ENCODE results near the gene SCGB3A1.

SCGB3A1 gene

GRCh38 chr5:180604271-180604670 lies 13.0 kb upstream of the SCGB3A1 start:
- no peak for DNase-seq (ENCODE audit: low read depth)

- DNase-seq (ENCODE audit: low read depth): no peak
Observed at GRCh38 chr5:180603076-180603594, 11.8 kb upstream of the SCGB3A1 start.

- no peak for DNase-seq (ENCODE audit: low read depth)
Observed at GRCh38 chr5:180602481-180603075, 11.3 kb upstream of the SCGB3A1 start.

DNA sequence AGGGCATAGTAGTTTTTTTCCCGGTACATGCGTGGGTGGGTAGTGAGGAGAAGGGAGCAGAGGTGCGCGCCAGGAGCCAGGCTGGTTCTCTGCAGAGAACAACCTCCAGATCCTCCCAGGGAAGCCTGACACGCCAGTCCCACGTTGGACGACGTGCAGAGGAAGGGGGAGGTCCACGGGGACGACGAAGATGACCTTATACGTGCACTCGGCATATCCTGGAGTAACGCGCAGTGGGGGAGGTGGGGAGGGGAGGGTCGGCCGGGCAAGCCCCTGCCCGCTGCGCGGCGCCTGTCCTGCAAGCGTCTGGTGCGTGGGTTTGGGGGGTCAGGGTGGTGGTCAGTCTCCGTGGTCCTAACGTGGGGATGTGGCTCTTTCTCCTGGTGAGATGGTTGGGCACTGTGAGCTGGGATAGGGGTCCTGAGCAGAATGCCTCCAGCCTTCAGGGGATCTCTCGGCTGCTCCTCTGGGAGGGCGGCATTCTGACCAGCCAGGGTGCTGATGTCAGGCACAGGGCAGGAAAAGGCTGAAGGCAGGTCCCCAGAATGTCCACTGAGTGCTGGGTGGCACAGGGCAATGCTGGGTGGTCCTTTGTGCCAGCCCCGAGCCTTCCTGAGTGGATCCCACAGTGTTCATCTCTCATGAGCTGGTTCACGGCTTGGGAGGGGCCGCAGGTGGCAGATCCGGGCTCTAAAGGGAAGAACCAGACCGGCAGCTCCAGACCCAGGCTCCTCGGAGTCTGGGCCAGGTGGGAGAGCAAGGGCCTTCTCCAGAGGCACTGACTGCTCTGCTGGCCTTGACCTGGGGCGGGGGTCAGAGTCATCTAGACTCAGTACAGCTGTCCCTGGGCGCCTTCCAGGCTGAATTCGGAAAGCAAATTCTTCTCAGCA lies 10.5 kb upstream of the SCGB3A1 start:
- no peak for DNase-seq (ENCODE audit: low read depth)

DNA sequence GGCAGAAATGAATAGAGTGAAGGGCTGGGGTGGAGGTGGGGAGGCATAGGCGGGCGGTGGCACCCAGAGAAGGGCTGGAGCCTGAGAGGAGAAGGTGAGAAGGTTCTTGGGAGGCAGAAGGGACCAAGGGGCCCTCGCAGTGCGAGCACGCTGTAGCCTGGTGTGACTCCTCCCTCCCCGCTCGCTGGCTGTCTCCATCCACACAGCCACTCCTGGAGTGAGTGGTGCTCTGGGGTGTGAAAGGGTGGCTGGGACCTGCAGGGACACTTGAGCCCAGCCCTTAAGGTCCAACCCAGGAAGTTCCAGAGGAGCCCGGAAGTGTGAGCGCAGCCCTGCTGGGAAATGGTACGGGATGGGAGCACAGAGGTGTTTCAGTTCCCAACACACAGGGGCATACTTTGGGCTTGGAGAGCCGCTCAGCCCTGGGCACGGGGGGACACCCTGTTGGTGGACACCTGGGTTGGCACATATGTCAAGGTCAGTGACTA lies 9.3 kb upstream of the SCGB3A1 start:
- no peak for DNase-seq (ENCODE audit: low read depth)

DNA sequence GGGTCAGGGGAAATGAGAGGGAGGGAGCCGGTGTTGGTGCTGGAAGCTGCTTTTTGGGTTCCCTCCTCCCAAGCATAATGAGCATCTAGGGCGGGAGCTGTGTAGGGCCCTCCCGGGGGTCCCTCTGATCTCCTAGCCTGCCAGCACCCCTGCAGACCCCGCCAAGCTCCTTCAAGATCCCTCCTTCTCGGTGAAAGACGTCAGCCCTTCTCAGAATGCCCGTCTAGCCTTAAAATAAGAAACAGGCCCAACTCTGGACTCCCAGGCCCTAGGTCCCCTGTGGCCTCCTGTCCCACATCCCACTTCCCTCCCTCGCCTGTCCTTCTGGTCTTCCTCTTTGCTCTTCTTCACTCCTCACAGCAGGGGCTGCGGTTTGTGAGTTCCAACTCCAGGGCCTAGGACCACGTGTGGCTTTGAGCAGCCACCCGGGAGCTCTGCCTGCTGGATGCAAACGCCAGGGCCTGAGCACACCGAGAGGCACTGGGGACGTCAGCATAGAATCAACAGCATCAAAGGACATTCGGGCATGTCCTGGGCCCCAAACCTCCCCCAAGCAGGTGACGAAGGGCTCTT lies 8.8 kb upstream of the SCGB3A1 start:
- DNase-seq (ENCODE audit: low read depth): no peak

DNA sequence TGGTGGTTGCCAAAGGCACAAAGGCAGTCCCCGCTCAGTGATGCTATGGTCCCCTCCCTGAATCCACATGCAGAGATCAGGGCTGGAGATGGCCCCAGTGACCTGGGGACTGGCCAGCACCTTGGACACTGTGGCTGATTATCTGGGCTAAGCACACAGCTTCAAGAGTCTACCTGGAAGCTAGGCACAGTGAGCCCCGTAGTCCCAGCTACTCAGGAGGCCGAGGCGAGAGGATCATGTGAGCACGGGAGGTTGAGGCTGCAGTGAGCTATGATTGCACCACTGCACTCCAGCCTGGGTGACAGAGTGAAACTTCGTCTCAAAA lies 8.3 kb upstream of the SCGB3A1 start:
- no peak for DNase-seq (ENCODE audit: low read depth)

- DNase-seq (ENCODE audit: low read depth): no peak
Observed at GRCh38 chr5:180598797-180599589, 7.7 kb upstream of the SCGB3A1 start.

DNA sequence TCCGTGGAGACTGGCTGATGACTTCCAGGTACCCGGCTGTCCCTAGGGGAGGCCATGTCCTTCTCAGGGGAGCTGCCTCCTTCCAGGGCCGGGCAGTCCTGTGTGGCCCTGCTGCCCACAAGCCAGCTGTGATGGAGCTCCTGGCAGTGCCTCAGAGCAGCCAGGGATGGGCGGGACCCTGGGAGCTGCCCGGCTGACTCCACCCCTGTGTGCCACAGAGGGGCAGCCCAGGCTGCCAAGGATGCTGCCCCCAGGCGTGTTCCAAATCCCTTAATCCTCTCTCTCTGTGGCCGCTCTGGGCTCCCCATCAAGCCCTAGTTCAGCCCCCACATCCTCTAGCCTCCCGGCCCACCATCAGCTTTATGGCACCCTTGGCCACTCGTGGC lies 7.0 kb upstream of the SCGB3A1 start:
- DNase-seq (ENCODE audit: low read depth): no peak

- DNase-seq (ENCODE audit: low read depth): no peak
Observed at GRCh38 chr5:180596668-180597231, 5.5 kb upstream of the SCGB3A1 start.

DNA sequence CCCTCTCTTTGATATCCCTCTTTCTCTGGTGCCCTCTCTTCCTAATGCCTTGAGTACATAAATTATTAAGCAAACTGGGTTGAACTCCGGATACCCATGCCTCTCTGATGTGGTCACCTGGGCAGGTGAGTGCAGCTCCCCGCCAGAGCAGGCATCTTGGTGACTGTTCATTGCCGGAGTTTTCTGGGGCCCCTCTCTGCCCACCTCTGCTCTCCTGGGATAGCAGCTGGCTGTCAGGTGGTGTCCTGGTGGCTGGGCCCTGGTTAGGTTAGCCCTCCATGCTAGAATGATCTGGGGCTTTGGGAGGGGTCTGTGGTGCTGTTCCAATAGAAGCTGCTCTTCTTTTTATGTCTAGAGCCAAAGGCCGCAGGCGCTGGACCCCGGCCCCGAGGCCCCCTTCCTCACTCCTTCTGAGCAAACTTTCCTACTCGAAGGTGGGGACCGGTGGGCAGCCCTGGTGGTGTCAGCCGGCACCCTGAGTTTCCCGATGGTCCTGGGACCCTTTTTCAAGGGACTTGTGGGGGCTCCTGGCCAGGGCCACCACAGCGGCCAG lies 4.9 kb upstream of the SCGB3A1 start:
- DNase-seq (ENCODE audit: low read depth): no peak

DNA sequence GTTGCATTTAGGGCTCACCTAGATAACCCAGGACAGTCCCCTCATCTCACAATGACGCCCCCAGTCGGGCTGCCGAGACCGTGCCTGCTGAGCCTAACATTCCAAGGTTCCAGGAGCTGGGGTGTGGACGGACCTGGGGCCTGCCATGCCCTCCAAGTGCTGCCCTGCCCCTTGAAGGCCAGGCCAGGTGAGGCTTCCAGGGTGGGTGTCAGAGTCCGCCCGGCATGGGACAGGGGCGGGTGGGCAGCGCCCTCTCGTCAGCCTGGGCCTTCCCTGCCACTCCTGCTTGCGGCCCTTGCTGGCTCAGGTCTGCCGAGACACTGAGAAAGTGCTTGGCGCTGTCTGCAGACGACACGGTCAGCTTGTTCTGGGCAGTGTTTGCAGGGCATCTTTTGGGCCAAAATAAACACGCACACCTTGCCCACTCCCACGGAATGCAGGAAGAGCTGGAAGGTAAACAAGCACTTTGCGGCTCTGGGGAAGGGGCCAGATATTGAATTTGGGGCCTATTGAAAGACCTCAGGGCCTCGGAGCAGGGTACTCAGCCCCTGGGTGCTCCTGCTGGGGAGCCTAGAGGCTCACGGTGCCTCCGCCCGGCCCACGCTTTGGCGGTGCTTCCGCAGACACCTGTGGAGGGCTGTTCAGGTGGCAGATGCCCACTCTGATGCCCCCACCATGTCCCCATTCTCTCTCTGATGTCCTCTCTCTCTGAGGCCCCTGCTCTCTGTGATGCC lies 4.2 kb upstream of the SCGB3A1 start:
- no peak for DNase-seq (ENCODE audit: low read depth)

DNA sequence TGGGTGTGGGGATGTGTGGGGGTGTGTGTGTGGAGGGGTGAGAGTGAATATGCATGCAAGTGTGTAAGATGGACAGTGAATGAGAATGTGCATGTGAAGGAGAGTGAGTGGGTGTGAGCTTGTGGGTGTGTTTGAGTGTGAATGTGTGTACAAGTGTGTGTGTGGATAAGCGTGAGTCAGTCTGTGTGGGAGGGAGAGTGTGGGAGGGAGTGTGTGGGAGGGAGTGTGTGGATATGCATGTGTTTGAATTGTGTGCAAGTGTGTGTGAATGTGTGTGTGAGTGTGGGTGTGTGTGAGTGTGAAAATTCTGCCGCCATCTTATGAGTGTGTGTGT lies 3.7 kb upstream of the SCGB3A1 start:
- DNase-seq (ENCODE audit: low read depth): no peak

- DNase-seq (ENCODE audit: low read depth): no peak
Observed at GRCh38 chr5:180594311-180595045, 3.2 kb upstream of the SCGB3A1 start.

DNA sequence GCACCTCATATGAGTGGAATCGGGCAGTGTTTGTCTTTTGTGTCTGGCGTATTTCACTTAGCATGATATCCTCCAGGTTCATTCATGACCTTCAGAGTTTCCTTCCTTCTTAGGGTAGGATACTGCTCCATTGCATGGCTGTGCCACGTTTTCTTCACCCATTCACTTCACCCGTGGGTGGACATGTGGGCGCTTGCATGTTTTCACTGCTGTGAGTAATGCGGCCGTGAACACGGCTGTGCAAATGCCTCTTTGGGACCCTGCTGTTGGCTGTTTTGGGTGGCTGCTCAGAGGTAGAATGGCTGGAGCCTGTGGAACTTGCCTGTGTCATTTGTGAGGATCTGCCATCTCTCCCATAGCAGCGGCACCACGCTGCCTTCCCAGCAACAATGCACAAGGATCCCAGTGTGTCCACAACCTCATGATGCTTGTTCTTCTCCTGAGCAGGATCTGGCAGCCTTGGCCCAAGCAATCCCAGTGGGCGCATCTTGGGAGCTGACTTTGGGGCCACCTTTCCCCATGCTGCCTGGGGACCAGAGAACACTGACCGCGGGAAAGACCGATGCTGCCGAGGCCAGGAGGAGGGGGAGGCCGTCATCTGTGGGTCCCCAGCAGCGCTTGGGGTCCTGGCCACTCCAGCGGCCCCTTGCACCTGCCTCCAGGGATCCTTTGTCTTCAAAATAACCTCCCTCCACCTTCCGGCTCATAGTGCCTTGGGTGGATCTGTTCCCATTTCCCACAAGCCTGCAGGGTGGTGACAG lies 2.3 kb upstream of the SCGB3A1 start:
- no peak for DNase-seq (ENCODE audit: low read depth)

- DNase-seq (ENCODE audit: low read depth): no peak
Observed at GRCh38 chr5:180592176-180592575, 877 bp upstream of the SCGB3A1 start.

DNA sequence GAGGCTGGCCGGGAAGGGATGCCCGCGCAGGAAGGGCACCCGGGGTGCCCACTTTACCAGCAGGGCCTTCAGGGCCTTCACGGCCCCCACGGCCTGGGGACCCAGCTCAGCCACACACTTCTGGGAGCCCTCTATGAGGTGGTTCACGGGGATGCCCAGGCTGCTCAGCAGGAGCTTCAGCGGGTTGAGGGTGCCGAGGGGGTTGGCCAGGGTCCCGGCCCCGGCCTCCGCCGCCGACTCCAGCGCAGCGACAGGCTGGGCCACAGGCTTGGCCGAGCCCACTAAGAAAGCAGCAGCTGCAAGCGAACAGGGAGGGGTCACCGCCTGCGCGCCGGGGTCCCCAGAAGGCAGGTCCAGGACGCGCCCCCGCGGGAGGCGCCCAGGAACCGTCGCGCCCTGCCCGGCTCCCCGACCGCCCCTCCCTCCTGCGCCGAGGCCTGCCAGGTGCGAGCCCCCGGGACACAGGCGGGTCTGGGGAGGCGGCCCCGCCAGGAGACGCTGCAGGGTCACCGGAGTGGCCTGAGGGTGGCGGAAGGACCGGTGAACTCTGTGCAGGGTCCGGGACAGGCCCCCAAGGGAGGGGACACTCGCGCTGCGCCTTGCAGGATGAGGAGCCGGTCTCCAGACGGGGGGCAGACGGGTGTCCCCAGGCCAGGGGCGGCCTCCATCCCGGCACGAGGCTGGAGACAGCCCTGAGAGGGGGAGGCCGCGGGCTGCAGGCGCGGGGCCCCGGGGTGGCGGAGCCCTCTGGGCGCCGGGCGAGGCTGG lies 572 bp downstream of the SCGB3A1 start:
- DNase-seq (ENCODE audit: low read depth): no peak

GRCh38 chr5:180589771-180590542 lies 1.3 kb downstream of the SCGB3A1 start:
- no peak for DNase-seq (ENCODE audit: low read depth)

All from stimulated activated CD8-positive, alpha-beta memory T cell treated with anti-CD3 and anti-CD28 coated beads, Interleukin-12 subunit alpha, Interleukin-12 subunit beta, amount 100 ng/mL, for 1 hour (primary cell).